K562 (cell line): ENCODE measurements around the gene DRP2. TPM values are rescaled to one million over a fixed set of nuclear protein-coding genes. Genes with fewer than 3 reads are reported as not detected.

Experiments used
- ATAC-seq: fragments of 200-7000 bp; cut with Tn5 transposase; 3 replicates; pipeline ENCODE4 v1.9.1; 2020; ENCODE audit warnings: moderate library complexity
- BruUV-seq: library from RNA; stranded (reverse); fragments of 400-500 nt; replicated peaks from 2 replicates; lab custom pipeline; 2021; lab: Mats Ljungman, UMichigan
- CTCF ChIA-PET: fragments of 300-600 bp; formaldehyde crosslinking; extraction: SDS; loops from one replicate; lab custom pipeline; 2021; ENCODE audit warnings: low intra/inter-chr PET ratio; lab: Yijun Ruan, JAX
- POLR2A ChIA-PET: fragments of 300-600, 350-650 bp; sonication (Branson Sonifier 250); formaldehyde crosslinking; extraction: SDS; loops from one replicate; lab custom pipeline; 2021; ENCODE audit warnings: antibody characterized with exemption, inconsistent platforms; lab: Yijun Ruan, JAX
- DNase-seq, 4 experiments: peaks; one replicate each; pipeline versions ENCODE4 v3.0.0 to v3.0.0-alpha.2; 2011 to 2018; ENCODE audit warnings: low spot score in 3 of 4, mixed read lengths in 3 of 4; ENCODE audit errors: extremely low read depth in 1 of 4
- FAIRE-seq: peaks from 2 replicates; lab custom pipeline; 2011; peaks lifted over from hg19 to GRCh38; lab: Jason Lieb, UNC
- H2AFZ ChIP-seq: 2 replicates; pipeline ENCODE4 v1.6.0; 2011; ENCODE audit warnings: low read depth, low read length, control low read depth, inconsistent platforms
- H3K27ac ChIP-seq: fragments of 200-600 bp; 3 replicates; pipeline ENCODE4 v1.8.0; 2011; ENCODE audit warnings: low read depth, mild to moderate bottlenecking, control low read depth, inconsistent platforms, low read length, moderate library complexity, mixed read lengths; ENCODE audit errors: extremely low read depth
- H3K27me3 ChIP-seq, 2 experiments: fragments of 300-600 bp in 1 of 2; 2 replicates in 1 of 2; 3 replicates in 1 of 2; pipeline versions ENCODE4 v1.6.0 to v1.8.0; 2011; ENCODE audit warnings: inconsistent platforms in 2 of 2, low read length in 2 of 2, mild to moderate bottlenecking in 1 of 2, mixed read lengths in 1 of 2, moderate library complexity in 1 of 2; ENCODE audit not compliant: control insufficient read depth in 2 of 2, insufficient read depth in 2 of 2
- H3K36me3 ChIP-seq: fragments of 300-600 bp; 3 replicates; pipeline ENCODE4 v1.8.0; 2011; ENCODE audit warnings: mild to moderate bottlenecking, low read length, inconsistent platforms; ENCODE audit not compliant: control insufficient read depth, insufficient read depth
- H3K4me1 ChIP-seq, 2 experiments: fragments of 200-600 bp in 1 of 2; replicated peaks in 1 of 2; 2 replicates in 1 of 2; 3 replicates in 1 of 2; pipeline versions ENCODE4 v1.5.1 to v1.8.0; 2011; ENCODE audit warnings: inconsistent platforms in 2 of 2, low read length in 2 of 2, mild to moderate bottlenecking in 1 of 2, mixed read lengths in 1 of 2, moderate library complexity in 1 of 2; ENCODE audit not compliant: control insufficient read depth in 2 of 2, insufficient read depth in 2 of 2
- H3K4me2 ChIP-seq: 2 replicates; pipeline ENCODE4 v1.6.1; 2011; ENCODE audit warnings: low read length, control low read depth, inconsistent platforms, mixed read lengths; ENCODE audit not compliant: insufficient read depth
- H3K4me3 ChIP-seq: fragments of 200-600 bp; sonication (generic), shearing (Covaris generic); 2 replicates; pipeline ENCODE4 v1.5.1; 2016; ENCODE audit warnings: control low read depth, inconsistent platforms
- H3K79me2 ChIP-seq: fragments of 200-600 bp; 3 replicates; pipeline ENCODE4 v1.8.0; 2011; ENCODE audit warnings: low read length, inconsistent platforms; ENCODE audit not compliant: control insufficient read depth, insufficient read depth
- H3K9ac ChIP-seq, 2 experiments: 2 replicates each; pipeline versions ENCODE4 v1.6.0 to v1.6.1; 2011; ENCODE audit warnings: low read depth in 2 of 2, low read length in 2 of 2, control low read depth in 1 of 2, inconsistent platforms in 1 of 2, mild to moderate bottlenecking in 1 of 2, mixed read lengths in 1 of 2; ENCODE audit not compliant: insufficient read depth in 1 of 2
- H3K9me1 ChIP-seq: one replicate; pipeline ENCODE4 v1.6.0; 2011; ENCODE audit warnings: inconsistent platforms, mild to moderate bottlenecking, low read length, moderate library complexity; ENCODE audit not compliant: control insufficient read depth, insufficient read depth
- H3K9me3 ChIP-seq: replicated peaks from 2 replicates; pipeline ENCODE4 v1.5.1; 2011; ENCODE audit warnings: low read depth, low read length, inconsistent platforms; ENCODE audit not compliant: control insufficient read depth, insufficient read depth
- H4K20me1 ChIP-seq: replicated peaks from 2 replicates; pipeline ENCODE4 v1.6.1; 2011; ENCODE audit warnings: low read length, inconsistent platforms, mixed read lengths; ENCODE audit not compliant: control insufficient read depth, insufficient read depth
- CEBPB ChIP-seq: fragments of 450-650 bp; IDR thresholded peaks from 2 replicates; pipeline ENCODE4 v1.6.1; 2016; ENCODE audit warnings: missing genetic modification characterization, missing compliant biosample characterization
- HNRNPLL ChIP-seq: fragments of 200-400 bp; formaldehyde crosslinking; IDR thresholded peaks from 2 replicates; pipeline ENCODE4 v1.6.1; 2017; ENCODE audit warnings: low read length, low read depth, mild to moderate bottlenecking; ENCODE audit not compliant: poor library complexity, severe bottlenecking
- HNRNPUL1 ChIP-seq: fragments of 200-400 bp; formaldehyde crosslinking; IDR thresholded peaks from 2 replicates; pipeline ENCODE4 v1.6.1; 2017; ENCODE audit warnings: low read length
- MCM5 ChIP-seq: fragments of 450-650 bp; IDR thresholded peaks from 2 replicates; pipeline ENCODE4 v1.6.1; 2016; ENCODE audit warnings: low read depth
- NR1H2 ChIP-seq: sonication (generic); formaldehyde crosslinking; IDR thresholded peaks from 2 replicates; pipeline ENCODE4 v1.4.0; 2020; ENCODE audit warnings: mild to moderate bottlenecking, missing genetic modification reagents
- SRSF7 ChIP-seq: fragments of 200-400 bp; formaldehyde crosslinking; optimal IDR thresholded peaks from 2 replicates; pipeline ENCODE3; 2017; ENCODE audit warnings: mild to moderate bottlenecking, low read depth, low read length
- ZNF143 ChIP-seq: sonication (generic); formaldehyde crosslinking; IDR thresholded peaks from 2 replicates; pipeline ENCODE4 v1.9.0; 2022; ENCODE audit warnings: mild to moderate bottlenecking, missing genetic modification reagents
- WGBS: fragments of 100-300 bp; shearing (Covaris generic); methylation state at CpG from one replicate; pipeline ENCODE4 v1.1.6; 2016; ENCODE audit warnings: low coverage, mixed read lengths; ENCODE audit not compliant: insufficient coverage; ENCODE audit errors: missing lambda C conversion rate; 5-methylcytosine and 5-hydroxymethylcytosine counted together
- in situ Hi-C: fragments of 300-500 bp; cut with MboI; formaldehyde crosslinking; loops from 4 replicates; pipeline ENCODE4 v1.15.0; 2018; ENCODE audit warnings: inconsistent platforms, mixed read lengths
- intact Hi-C: fragments of 100-400 bp; cut with micrococcal nuclease; formaldehyde crosslinking; loops from 2 replicates; pipeline ENCODE4 v1.14.2; 2022
- polyA plus RNA-seq, 8 experiments: library from polyadenylated mRNA; depleted of rRNA in 4 of 8; stranded (reverse) in 5 of 8; unstranded in 3 of 8; fragments of >200 nt; fragmentation: Nextera tagmentation in 2 of 8; fragmentation: Illumina TruSeq in 1 of 8; extraction: Ambion mirVana in 2 of 8; extraction: Trizol in 1 of 8; gene quantifications; 2 replicates each; pipeline versions ENCODE4 v1.2.1 to v1.2.3, GENCODE V29; 2011 to 2014; ENCODE audit warnings: inconsistent platforms in 1 of 8, missing spikeins in 1 of 8
- total RNA-seq, 7 experiments: library from RNA; depleted of rRNA in 6 of 7; stranded (reverse); fragments of >200 nt in 6 of 7; fragmentation: Illumina TruSeq in 2 of 7; extraction: Trizol in 2 of 7; gene quantifications; 2 replicates each; pipeline versions ENCODE4 v1.2.1 to v1.2.3, GENCODE V29; 2011 to 2021; ENCODE audit warnings: low replicate concordance in 1 of 7

DRP2 gene
- total and polyA plus RNA-seq, 9 of the 15 experiments (the other 6 are each of a cell fraction or from before 2014, with no cell fraction given), result 0.01 to 0.30 (median 0.15) TPM

DNA sequence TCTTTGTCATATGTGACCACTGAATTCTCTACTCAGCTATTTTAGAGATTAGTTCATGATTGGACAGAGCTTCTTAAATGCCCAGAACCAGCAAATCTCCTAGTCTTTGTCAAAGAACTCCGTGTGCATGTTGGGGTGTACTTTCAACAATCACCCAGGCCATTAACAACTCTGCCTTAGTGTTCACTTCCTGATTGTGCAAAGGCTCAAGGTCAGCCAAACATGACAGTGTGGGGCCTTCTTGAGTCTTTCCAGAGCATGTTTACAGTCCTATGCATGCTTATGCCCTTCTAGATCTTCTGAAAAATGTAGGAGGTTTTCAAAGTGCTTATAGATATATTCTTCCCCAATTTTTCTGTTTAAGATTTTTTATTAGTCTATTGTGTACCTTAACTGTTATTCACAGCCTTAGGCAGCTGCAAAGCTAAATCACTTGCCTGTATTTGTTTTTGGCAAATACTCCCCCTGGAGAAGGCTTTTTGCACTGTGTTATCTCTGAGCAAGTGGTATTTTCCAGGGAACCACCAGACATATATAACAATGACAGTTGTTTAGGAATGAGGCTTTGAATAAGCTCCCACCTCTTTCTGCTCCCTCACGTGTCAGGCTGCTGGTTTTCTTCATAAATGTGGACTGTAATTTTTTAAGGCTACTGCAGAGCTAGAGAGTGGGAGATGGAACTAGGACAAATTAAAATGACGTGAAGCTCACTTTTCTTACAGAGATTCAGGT is 24.0 kb upstream of the DRP2 start (continued):
- TF ChIP-seq ZNF143 (CRISPR knock-in tag), result no peak
- no peak for TF ChIP-seq NR1H2 (CRISPR knock-in tag)
- TF ChIP-seq HNRNPLL, result no peak

DNA sequence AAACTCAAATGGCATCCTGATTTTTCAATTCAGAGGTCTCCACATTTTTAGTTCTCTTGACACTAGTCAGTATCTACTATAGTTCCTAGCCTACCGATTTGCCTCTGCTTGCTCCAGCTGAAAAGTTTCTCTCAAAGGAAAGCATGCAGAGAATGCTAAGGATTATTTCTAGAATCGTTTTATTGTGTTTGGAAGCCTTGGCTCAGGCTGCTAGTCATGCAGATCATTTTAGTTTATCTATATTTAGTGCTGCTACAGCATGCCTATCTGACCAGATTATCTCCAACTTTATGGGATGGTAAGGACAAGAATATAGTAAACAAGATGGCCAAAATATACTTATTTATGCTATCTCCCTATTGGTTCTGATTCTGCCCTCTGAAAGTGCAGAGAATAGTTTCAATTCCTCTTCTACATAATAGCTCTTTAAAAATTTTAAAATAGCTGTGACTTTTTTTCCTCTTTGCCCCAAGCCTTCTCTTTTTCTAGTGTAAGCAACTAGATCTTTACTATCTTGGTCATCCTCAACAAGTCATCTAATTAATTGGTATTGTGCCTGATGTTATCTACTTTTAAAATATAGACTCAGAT is 15.7 kb upstream of the DRP2 start:
- H3K79me2 ChIP-seq, result no peaks in the 10 kb centered on the region
- H3K9me3 ChIP-seq, result no peaks in the 10 kb centered on the region
- no peak for DNase-seq
- in situ Hi-C loops, result loop anchor here (10.0 kb wide), 1 partner anchor 309 kb away; no protein-coding TSS in a partner anchor
- H3K4me3 ChIP-seq, result no peak overlapping the region
- no peak overlapping the region for H3K4me2 ChIP-seq
- ChIA-PET CTCF (interaction anchor here (1.2 kb wide), 1 partner anchor 309 kb away, joined by 3 read pairs; no protein-coding TSS in a partner anchor), POLR2A (no interaction called here)
- BruUV-seq, result no TSS peak
- no peaks in the 10 kb centered on the region for H3K9me1 ChIP-seq
- intact Hi-C loops, result no loop called here
- H3K27ac ChIP-seq, result no peak overlapping the region
- no peaks in the 10 kb centered on the region for H3K27me3 ChIP-seq
- no peak for TF ChIP-seq CEBPB (tag)
- TF ChIP-seq MCM5, result no peak
- no peak for TF ChIP-seq HNRNPUL1
- no peak for TF ChIP-seq SRSF7
- no peak for FAIRE-seq
- H2AFZ ChIP-seq, result no peak overlapping the region
- H3K4me1 ChIP-seq, result no peaks in the 10 kb centered on the region
- H3K9ac ChIP-seq, result no peak overlapping the region
- H3K36me3 ChIP-seq, result no peaks in the 10 kb centered on the region
- no peaks in the 10 kb centered on the region; the same call in 1 of the 2 replicates for H4K20me1 ChIP-seq
- 0% methylated on average over 2 of the region's 2 CpGs for WGBS
- no peak for ATAC-seq
